Measurements from ENCODE around the gene SLC6A17. TPM values are rescaled to one million over a fixed set of nuclear protein-coding genes. Genes with fewer than 3 reads are reported as not detected.

Gene SLC6A17
- total and polyA plus RNA-seq, 12 donors, result 0.06 to 0.45 (median 0.16) TPM; not detected in 4

GRCh38 chr1:110185181-110185580, 34.9 kb downstream of the SLC6A17 start:
- intact Hi-C loops (cut with DNase I), result loop anchor here in 1 of 10 donors (10.0 kb wide), 1 partner anchor 130 kb away; no protein-coding TSS in a partner anchor
- ATAC-seq (peak; percentile 44 to 84 (median 67)), DNase-seq (peak; percentile 32 to 45)
- WGBS, 2 donors, result 44 to 63% methylated on average over 10 of the region's 10 CpGs
- Histone ChIP-seq H3K36me3 (no peaks in the 10 kb centered on the region), H3K27ac (no peak overlapping the region), H3K27me3 (no peaks in the 10 kb centered on the region), H3K4me3 (no peak overlapping the region), H3K4me1 (peaks cover 0 to 54% (median 30%) of the 10 kb centered on the region in 9 donors), H3K9me3 (no peaks in the 10 kb centered on the region)
- TF ChIP-seq, protein P1, sequence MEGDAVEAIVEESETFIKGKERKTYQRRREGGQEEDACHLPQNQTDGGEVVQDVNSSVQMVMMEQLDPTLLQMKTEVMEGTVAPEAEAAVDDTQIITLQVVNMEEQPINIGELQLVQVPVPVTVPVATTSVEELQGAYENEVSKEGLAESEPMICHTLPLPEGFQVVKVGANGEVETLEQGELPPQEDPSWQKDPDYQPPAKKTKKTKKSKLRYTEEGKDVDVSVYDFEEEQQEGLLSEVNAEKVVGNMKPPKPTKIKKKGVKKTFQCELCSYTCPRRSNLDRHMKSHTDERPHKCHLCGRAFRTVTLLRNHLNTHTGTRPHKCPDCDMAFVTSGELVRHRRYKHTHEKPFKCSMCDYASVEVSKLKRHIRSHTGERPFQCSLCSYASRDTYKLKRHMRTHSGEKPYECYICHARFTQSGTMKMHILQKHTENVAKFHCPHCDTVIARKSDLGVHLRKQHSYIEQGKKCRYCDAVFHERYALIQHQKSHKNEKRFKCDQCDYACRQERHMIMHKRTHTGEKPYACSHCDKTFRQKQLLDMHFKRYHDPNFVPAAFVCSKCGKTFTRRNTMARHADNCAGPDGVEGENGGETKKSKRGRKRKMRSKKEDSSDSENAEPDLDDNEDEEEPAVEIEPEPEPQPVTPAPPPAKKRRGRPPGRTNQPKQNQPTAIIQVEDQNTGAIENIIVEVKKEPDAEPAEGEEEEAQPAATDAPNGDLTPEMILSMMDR (IDR thresholded peaks at IDR 0.05), result peak in 5 of 9 donors; percentile 14 to 47 (median 32)

DNA sequence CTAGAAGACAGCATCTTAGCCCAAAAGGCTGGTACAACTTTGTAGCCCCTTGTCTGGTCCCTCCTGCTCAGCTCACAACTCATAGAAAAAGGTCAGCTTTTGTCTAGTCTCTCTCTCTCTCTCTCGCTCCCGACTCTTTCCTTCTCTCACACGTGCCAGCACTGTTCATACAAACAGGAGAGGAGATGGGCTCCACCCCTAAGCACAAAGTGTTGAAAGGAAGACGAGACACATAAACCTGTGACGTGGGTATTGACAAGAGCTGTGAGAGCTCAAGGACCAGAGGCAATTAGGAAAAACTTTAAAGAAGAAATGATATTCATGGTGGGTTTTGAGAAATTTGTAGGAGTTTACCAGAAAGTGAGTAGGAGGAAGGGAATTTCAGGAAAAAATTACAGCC, 36.3 kb downstream of the SLC6A17 start:
- intact Hi-C loops (cut with DNase I), result loop anchor here in 1 of 10 donors (10.0 kb wide), 1 partner anchor 132 kb away; no protein-coding TSS in a partner anchor
- DNase-seq, result no peak
- H3K4me1 ChIP-seq, result peaks cover 0 to 59% (median 30%) of the 10 kb centered on the region in 9 donors
- 13 to 47% methylated on average over 5 of the region's 5 CpGs for WGBS, 2 donors
- no peaks in the 10 kb centered on the region for H3K9me3 ChIP-seq
- H3K36me3 ChIP-seq, result no peaks in the 10 kb centered on the region
- peak in 3 of 8 donors; percentile 32 to 43 (median 39) for ATAC-seq
- TF ChIP-seq, protein P1 (IDR thresholded peaks at IDR 0.05), result no peak
- peak overlapping the region in 5 of 10 donors; percentile 64 to 92 (median 79) for H3K27ac ChIP-seq
- no peaks in the 10 kb centered on the region for H3K27me3 ChIP-seq
- H3K4me3 ChIP-seq, result no peak overlapping the region

- 79% methylated on average over 10 of the region's 10 CpGs for WGBS, 2 donors
- no peaks in the 10 kb centered on the region for H3K27me3 ChIP-seq
- peaks cover 0 to 59% (median 30%) of the 10 kb centered on the region in 9 donors for H3K4me1 ChIP-seq
- H3K9me3 ChIP-seq, result no peaks in the 10 kb centered on the region
- TF ChIP-seq, protein P1 (IDR thresholded peaks at IDR 0.05), result no peak
- H3K27ac ChIP-seq, result peak overlapping the region in 9 of 10 donors; percentile 32 to 92 (median 67)
- H3K36me3 ChIP-seq, result no peaks in the 10 kb centered on the region
- no peak overlapping the region for H3K4me3 ChIP-seq
- intact Hi-C loops (cut with DNase I), result loop anchor here in 1 of 10 donors (10.0 kb wide), 1 partner anchor 133 kb away; no protein-coding TSS in a partner anchor
- DNase-seq (peak in 1 of 2 donors; percentile 40), ATAC-seq (peak; percentile 42 to 84 (median 70))
These were observed 37.0 kb downstream of the SLC6A17 start for GRCh38 chr1:110187139-110187890.

- WGBS, 2 donors, result 18 to 24% methylated on average over 6 of the region's 6 CpGs
- peaks cover 0 to 59% (median 30%) of the 10 kb centered on the region in 9 donors for H3K4me1 ChIP-seq
- no peaks in the 10 kb centered on the region for H3K27me3 ChIP-seq
- H3K27ac ChIP-seq, result peak overlapping the region in 9 of 10 donors; percentile 32 to 92 (median 67)
- no peaks in the 10 kb centered on the region for H3K9me3 ChIP-seq
- TF ChIP-seq, protein P1 (IDR thresholded peaks at IDR 0.05), result no peak
- ATAC-seq (peak; percentile 38 to 88 (median 65)), DNase-seq (peak in 1 of 2 donors; percentile 61)
- no peak overlapping the region for H3K4me3 ChIP-seq
- intact Hi-C loops (cut with DNase I), result loop anchor here in 1 of 10 donors (10.0 kb wide), 1 partner anchor 133 kb away; no protein-coding TSS in a partner anchor
- H3K36me3 ChIP-seq, result no peaks in the 10 kb centered on the region
These were observed 37.8 kb downstream of the SLC6A17 start for GRCh38 chr1:110188035-110188618.

Measured in heart right ventricle (tissue), 16 donors.